Thoracic aorta endothelial cell (primary cell): ENCODE measurements around the gene RNF212. TPM values are rescaled to one million over a fixed set of nuclear protein-coding genes. Genes with fewer than 3 reads are reported as not detected.

Experiments used
- small RNA-seq: library from RNA; depleted of rRNA; stranded (forward); fragments of <200 nt; gene quantifications from one replicate; pipeline ENCODE3, GENCODE V24; 2012
- total RNA-seq: library from RNA; depleted of rRNA; stranded (reverse); fragments of >200 nt; gene quantifications from 2 replicates; pipeline ENCODE4 v1.2.3, GENCODE V29; 2012

RNF212 gene
- total RNA-seq, result 0.36 and 2.3 TPM in 2 replicates

GRCh38 chr4:1113311-1114009 lies at the start of gene RNF212:
RNF212 (minus strand) TSS chr4:1113564; CDS start chr4:1113464, 100 bp downstream.

Small RNA genes lying within 50 kb of the gene (small RNA-seq; reads per million reads assigned to genes)
- gene RF00554, result not detected

Other genes starting within 250 kb of the RNF212 start
- 52.4 and 74.2 TPM in 2 replicates for gene GAK, start 181.2 kb downstream of the RNF212 start, total RNA-seq
- gene TMEM175, start 181.1 kb downstream of the RNF212 start, total RNA-seq, result 5.1 and 5.5 TPM in 2 replicates
- gene DGKQ, start 140.0 kb downstream of the RNF212 start, total RNA-seq, result 12.6 and 14.8 TPM in 2 replicates
- gene IDUA, start 126.5 kb downstream of the RNF212 start, total RNA-seq, result 9.5 and 10.1 TPM in 2 replicates
- 0.13 TPM in 1 of 2 replicates, not detected in the other for gene SLC26A1, start 120.2 kb downstream of the RNF212 start, total RNA-seq
- 14.0 and 16.1 TPM in 2 replicates for gene FGFRL1, start 101.9 kb downstream of the RNF212 start, total RNA-seq
- 0.40 and 0.57 TPM in 2 replicates for gene SPON2, start 59.0 kb upstream of the RNF212 start, total RNA-seq
- gene CTBP1, start 135.6 kb upstream of the RNF212 start, total RNA-seq, result 179 and 183 TPM in 2 replicates
- 62.9 and 70.5 TPM in 2 replicates for gene MAEA, start 176.3 kb upstream of the RNF212 start, total RNA-seq
- gene UVSSA, start 233.6 kb upstream of the RNF212 start, total RNA-seq, result 7.6 and 10.8 TPM in 2 replicates